Ishikawa (cell line): ENCODE results near the gene GDPD5.
A peak's percentile ranks its signal among the peaks of the same experiment; 100 is the strongest.

Source experiments
- CREB1 ChIP-seq: IDR thresholded peaks from 2 replicates; pipeline ENCODE4 v1.6.1; 2012; ENCODE audit warnings: low read depth
- EGR1 ChIP-seq: IDR thresholded peaks from 2 replicates; pipeline ENCODE4 v1.6.1; 2012
- EP300 ChIP-seq: IDR thresholded peaks from 2 replicates; pipeline ENCODE4 v1.6.1; 2012; ENCODE audit warnings: borderline replicate concordance
- FOXM1 ChIP-seq: IDR thresholded peaks from 2 replicates; pipeline ENCODE4 v1.6.1; 2012; ENCODE audit warnings: low read depth, borderline replicate concordance
- RAD21 ChIP-seq: IDR thresholded peaks from 2 replicates; pipeline ENCODE4 v1.6.1; 2012; ENCODE audit warnings: low read depth
- TEAD4 ChIP-seq: IDR thresholded peaks from 2 replicates; pipeline ENCODE4 v1.6.1; 2012
- ZBTB7A ChIP-seq: IDR thresholded peaks from 2 replicates; pipeline ENCODE4 v1.6.1; 2012; ENCODE audit warnings: low read depth
- TF ChIP-seq, protein P1 (sequence below): IDR thresholded peaks from 2 replicates; pipeline ENCODE4 v1.6.1; 2012

GDPD5 gene

DNA sequence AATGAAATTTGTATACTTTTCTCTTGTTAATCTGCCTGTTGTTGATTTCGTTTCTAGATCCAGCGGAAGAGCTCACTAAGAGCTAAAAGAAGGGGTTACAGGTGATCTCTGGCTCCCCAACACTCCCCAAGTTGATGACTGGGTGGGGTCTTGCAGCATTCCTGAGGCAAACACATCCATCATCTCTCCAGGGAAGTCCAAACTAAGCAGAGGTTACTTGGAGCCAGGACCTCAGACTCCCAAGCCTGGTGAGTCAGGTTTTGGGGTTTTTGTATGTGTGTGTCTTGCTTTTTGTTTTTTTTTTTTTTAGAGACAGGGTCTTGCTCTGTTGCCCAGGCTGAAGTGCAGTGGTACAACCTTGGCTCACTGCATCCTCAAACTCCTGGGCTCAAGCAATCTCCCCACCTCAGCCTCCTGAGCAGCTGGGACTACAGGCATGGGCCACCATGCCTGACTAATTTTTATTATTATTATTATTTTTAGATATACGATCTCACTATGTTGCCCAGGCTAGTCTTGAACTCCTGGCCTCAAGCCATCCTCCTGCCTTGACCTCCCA is 137.9 kb downstream of the GDPD5 start:
- TF ChIP-seq ZBTB7A (no peak), RAD21 (no peak), EGR1 (no peak), CREB1 (no peak), EP300 (no peak), FOXM1 (no peak)
- TF ChIP-seq, protein P1, sequence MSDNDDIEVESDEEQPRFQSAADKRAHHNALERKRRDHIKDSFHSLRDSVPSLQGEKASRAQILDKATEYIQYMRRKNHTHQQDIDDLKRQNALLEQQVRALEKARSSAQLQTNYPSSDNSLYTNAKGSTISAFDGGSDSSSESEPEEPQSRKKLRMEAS: no peak

DNA sequence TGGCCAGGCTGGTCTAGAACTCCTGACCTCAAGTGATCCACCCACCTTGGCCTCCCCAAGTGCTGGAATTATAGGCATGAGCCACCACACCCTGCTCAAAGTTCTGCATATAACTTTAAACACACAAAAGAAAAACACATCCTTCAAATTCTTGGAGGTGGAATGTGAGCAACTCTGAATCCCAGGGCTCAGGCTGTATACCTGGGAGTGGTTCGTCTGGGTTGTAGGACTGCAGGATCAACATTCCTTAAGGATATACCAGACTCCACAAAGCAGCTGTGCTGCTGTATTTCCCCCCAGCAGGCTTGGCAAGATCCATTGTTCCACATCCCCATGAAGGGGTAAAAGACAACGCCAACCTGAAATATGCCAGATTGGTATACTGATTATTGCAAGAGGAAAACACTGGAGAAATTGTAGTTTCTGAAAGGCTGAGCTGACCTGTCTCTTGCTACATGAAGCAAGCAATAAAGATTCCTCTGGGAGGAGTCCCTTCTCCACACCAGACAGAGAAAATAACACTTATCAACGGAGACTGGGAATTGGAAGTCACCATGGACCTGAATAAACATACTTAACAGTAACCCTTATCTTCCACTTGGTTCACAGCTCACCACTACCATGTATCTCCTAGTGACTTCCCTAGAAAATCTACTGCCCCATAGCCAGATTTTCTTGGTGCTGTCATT is 138.7 kb downstream of the GDPD5 start:
- TF ChIP-seq TEAD4: peak; percentile 56; the same call in 1 of the 2 replicates
- TF ChIP-seq CREB1: no peak
